Mucosa of rectum (tissue), 2 donors: ENCODE measurements around the gene PRG3.

Source experiments
- H3K27ac ChIP-seq, 2 donors: one replicate each; pipeline ENCODE4 v1.7.0; 2013; ENCODE audit warnings: inconsistent platforms in 2 of 2, low read depth in 2 of 2, low read length in 2 of 2
- H3K27me3 ChIP-seq, 2 donors: one replicate each; pipeline ENCODE4 v1.7.0; 2013; ENCODE audit warnings: low read length in 2 of 2; ENCODE audit not compliant: control insufficient read depth in 2 of 2, insufficient read depth in 2 of 2
- H3K36me3 ChIP-seq, 2 donors: one replicate each; pipeline ENCODE4 v1.7.0; 2013; ENCODE audit warnings: low read length in 2 of 2; ENCODE audit not compliant: control insufficient read depth in 2 of 2, insufficient read depth in 2 of 2
- H3K4me1 ChIP-seq, 2 donors: one replicate each; pipeline ENCODE4 v1.7.0; 2013; ENCODE audit warnings: low read length in 2 of 2, mild to moderate bottlenecking in 1 of 2; ENCODE audit not compliant: control insufficient read depth in 2 of 2, insufficient read depth in 2 of 2
- H3K4me3 ChIP-seq, 2 donors: one replicate each; pipeline ENCODE4 v1.7.0; 2013; ENCODE audit warnings: low read length in 2 of 2
- H3K9ac ChIP-seq, 2 donors: one replicate each; pipeline ENCODE4 v1.7.0; 2013; ENCODE audit warnings: low read length in 2 of 2, low read depth in 1 of 2, mild to moderate bottlenecking in 1 of 2
- H3K9me3 ChIP-seq, 2 donors: one replicate each; pipeline ENCODE4 v1.7.0; 2013; ENCODE audit warnings: low read length in 2 of 2; ENCODE audit not compliant: control insufficient read depth in 2 of 2
- donor health status: healthy.
- donor health status: Normal muscosa, but diverticular disease.

PRG3 gene

DNA sequence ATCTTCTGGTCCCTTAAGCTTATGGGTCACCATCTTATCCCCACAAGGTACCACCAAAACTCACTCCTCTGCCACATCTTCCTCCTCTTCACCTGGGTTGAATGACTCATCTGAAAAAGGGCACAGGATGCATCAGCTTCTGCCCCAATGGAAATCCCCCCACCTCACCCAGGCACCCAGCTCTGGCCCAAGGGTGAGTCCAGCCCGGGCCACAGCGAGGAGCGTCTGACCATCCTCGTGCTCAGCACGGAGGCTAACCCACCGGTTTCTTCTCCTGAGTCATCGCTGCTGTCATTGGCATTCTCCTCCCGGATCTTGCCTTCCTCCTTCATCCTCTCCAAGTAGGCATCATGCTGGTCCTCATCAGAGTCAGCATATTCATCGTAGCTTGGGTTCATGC, 50.9 kb downstream of the PRG3 start:
- Histone ChIP-seq H3K4me3 (no peak overlapping the region), H3K4me1 (peaks cover 26% of the 10 kb centered on the region in 2 donors), H3K27me3 (no peaks in the 10 kb centered on the region), H3K27ac (no peak overlapping the region), H3K9ac (no peak overlapping the region), H3K9me3 (no peaks in the 10 kb centered on the region), H3K36me3 (peaks cover 61 to 66% of the 10 kb centered on the region in 2 donors)

- H3K4me3 ChIP-seq = no peak overlapping the region
- H3K27me3 ChIP-seq = no peaks in the 10 kb centered on the region
- H3K4me1 ChIP-seq = peaks cover 28 to 30% of the 10 kb centered on the region in 2 donors
- peaks cover 55 to 58% of the 10 kb centered on the region in 2 donors for H3K36me3 ChIP-seq
- H3K27ac ChIP-seq = no peak overlapping the region
- no peaks in the 10 kb centered on the region for H3K9me3 ChIP-seq
- no peak overlapping the region for H3K9ac ChIP-seq
Measured at GRCh38 chr11:57327721-57328120, 53.2 kb downstream of the PRG3 start.
